ENCODE data around the gene CALHM1. TPM values are rescaled to one million over a fixed set of nuclear protein-coding genes. Genes with fewer than 3 reads are reported as not detected.

Gene CALHM1
- total RNA-seq, 1 experiment from 2014 or later, result not detected

GRCh38 chr10:103466734-103467133, 8.0 kb upstream of the CALHM1 start:
- BruUV-seq (replicated peaks), result no TSS peak
- no peaks in the 10 kb centered on the region for H3K4me1 ChIP-seq (ENCODE audit: insufficient read depth, low read length, poor library complexity, severe bottlenecking)
- DNase-seq (ENCODE audit: low spot score), result no peak
- H3K9me3 ChIP-seq (ENCODE audit: low read depth, low read length, poor library complexity, severe bottlenecking), result no peaks in the 10 kb centered on the region
- ChIA-PET CTCF (no interaction called here), POLR2A (ENCODE audit: low non-redundant PET) (no interaction called here)
- H3K4me3 ChIP-seq (ENCODE audit: low read depth, low read length, poor library complexity, severe bottlenecking), result no peak overlapping the region
- H3K27me3 ChIP-seq (replicated peaks; ENCODE audit: insufficient read depth, low read depth, low read length, poor library complexity), result no peaks in the 10 kb centered on the region
- intact Hi-C loops (cut with micrococcal nuclease; ENCODE audit: unreplicated experiment), result no loop called here
- TF ChIP-seq CTCF (conservative IDR thresholded peaks at IDR 0.05; ENCODE audit: low read depth, low read length) (no peak), EZH2 (IDR thresholded peaks at IDR 0.05; ENCODE audit: borderline replicate concordance, low read depth, low read length, poor library complexity, severe bottlenecking) (no peak)
- H3K36me3 ChIP-seq (ENCODE audit: insufficient read depth, low read length, poor library complexity, severe bottlenecking), result no peaks in the 10 kb centered on the region
- H3K27ac ChIP-seq (ENCODE audit: low read depth, low read length, poor library complexity, severe bottlenecking), result no peak overlapping the region

GRCh38 chr10:103465411-103466179, 6.9 kb upstream of the CALHM1 start:
- Histone ChIP-seq H3K4me1 (ENCODE audit: insufficient read depth, low read length, poor library complexity, severe bottlenecking) (no peaks in the 10 kb centered on the region), H3K4me3 (ENCODE audit: low read depth, low read length, poor library complexity, severe bottlenecking) (no peak overlapping the region), H3K27me3 (replicated peaks; ENCODE audit: insufficient read depth, low read depth, low read length, poor library complexity) (no peaks in the 10 kb centered on the region), H3K9me3 (ENCODE audit: low read depth, low read length, poor library complexity, severe bottlenecking) (no peaks in the 10 kb centered on the region), H3K36me3 (ENCODE audit: insufficient read depth, low read length, poor library complexity, severe bottlenecking) (no peaks in the 10 kb centered on the region), H3K27ac (ENCODE audit: low read depth, low read length, poor library complexity, severe bottlenecking) (no peak overlapping the region)
- no TSS peak for BruUV-seq (replicated peaks)
- intact Hi-C loops (cut with micrococcal nuclease; ENCODE audit: unreplicated experiment), result no loop called here
- DNase-seq (ENCODE audit: low spot score), result no peak
- ChIA-PET CTCF (no interaction called here), POLR2A (ENCODE audit: low non-redundant PET) (no interaction called here)
- no peak for TF ChIP-seq EZH2 (IDR thresholded peaks at IDR 0.05; ENCODE audit: borderline replicate concordance, low read depth, low read length, poor library complexity, severe bottlenecking)
- no peak for TF ChIP-seq CTCF (conservative IDR thresholded peaks at IDR 0.05; ENCODE audit: low read depth, low read length)

- intact Hi-C loops (cut with micrococcal nuclease; ENCODE audit: unreplicated experiment), result no loop called here
- Histone ChIP-seq H3K27me3 (replicated peaks; ENCODE audit: insufficient read depth, low read depth, low read length, poor library complexity) (no peaks in the 10 kb centered on the region), H3K9me3 (ENCODE audit: low read depth, low read length, poor library complexity, severe bottlenecking) (no peaks in the 10 kb centered on the region), H3K4me1 (ENCODE audit: insufficient read depth, low read length, poor library complexity, severe bottlenecking) (no peaks in the 10 kb centered on the region), H3K36me3 (ENCODE audit: insufficient read depth, low read length, poor library complexity, severe bottlenecking) (no peaks in the 10 kb centered on the region), H3K4me3 (ENCODE audit: low read depth, low read length, poor library complexity, severe bottlenecking) (no peak overlapping the region), H3K27ac (ENCODE audit: low read depth, low read length, poor library complexity, severe bottlenecking) (no peak overlapping the region)
- no peak for TF ChIP-seq EZH2 (IDR thresholded peaks at IDR 0.05; ENCODE audit: borderline replicate concordance, low read depth, low read length, poor library complexity, severe bottlenecking)
- no peak for TF ChIP-seq CTCF (conservative IDR thresholded peaks at IDR 0.05; ENCODE audit: low read depth, low read length)
- no TSS peak for BruUV-seq (replicated peaks)
- ChIA-PET POLR2A (ENCODE audit: low non-redundant PET) (no interaction called here), CTCF (no interaction called here)
- no peak for DNase-seq (ENCODE audit: low spot score)
These were observed 4.8 kb upstream of the CALHM1 start for GRCh38 chr10:103463499-103463898.

Data from A673 (cell line).